GM18507 (cell line): ENCODE measurements around the gene B4GALT3.

Source experiments
- DNase-seq: peaks from one replicate; pipeline ENCODE4 v3.0.0; 2011; ENCODE audit warnings: low read depth; ENCODE audit not compliant: insufficient read length; ENCODE audit errors: extremely low spot score
- FAIRE-seq: peaks from 2 replicates; lab custom pipeline; 2011; peaks lifted over from hg19 to GRCh38; lab: Jason Lieb, UNC

The B4GALT3 gene

DNA sequence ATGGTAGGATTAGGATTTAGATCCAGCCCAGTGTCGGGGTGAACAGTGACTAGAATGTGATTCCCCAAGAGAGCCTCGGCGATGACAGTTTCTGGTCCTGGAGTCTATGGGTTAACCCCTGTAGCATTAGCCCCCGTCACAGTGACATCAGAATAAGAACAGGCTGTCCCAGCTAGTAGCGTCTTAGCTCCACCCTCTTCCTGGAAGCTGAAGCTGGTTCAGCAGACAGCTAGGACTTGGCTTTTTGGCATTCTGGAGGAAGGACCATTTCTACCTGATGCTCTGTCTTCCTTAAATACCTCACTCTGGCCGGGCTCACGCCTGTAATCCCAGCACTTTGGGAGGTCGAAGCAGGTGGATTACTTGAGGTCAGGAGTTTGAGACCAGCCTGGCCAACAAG lies 29.9 kb upstream of the B4GALT3 start:
- no peak for DNase-seq
- FAIRE-seq, result no peak

DNA sequence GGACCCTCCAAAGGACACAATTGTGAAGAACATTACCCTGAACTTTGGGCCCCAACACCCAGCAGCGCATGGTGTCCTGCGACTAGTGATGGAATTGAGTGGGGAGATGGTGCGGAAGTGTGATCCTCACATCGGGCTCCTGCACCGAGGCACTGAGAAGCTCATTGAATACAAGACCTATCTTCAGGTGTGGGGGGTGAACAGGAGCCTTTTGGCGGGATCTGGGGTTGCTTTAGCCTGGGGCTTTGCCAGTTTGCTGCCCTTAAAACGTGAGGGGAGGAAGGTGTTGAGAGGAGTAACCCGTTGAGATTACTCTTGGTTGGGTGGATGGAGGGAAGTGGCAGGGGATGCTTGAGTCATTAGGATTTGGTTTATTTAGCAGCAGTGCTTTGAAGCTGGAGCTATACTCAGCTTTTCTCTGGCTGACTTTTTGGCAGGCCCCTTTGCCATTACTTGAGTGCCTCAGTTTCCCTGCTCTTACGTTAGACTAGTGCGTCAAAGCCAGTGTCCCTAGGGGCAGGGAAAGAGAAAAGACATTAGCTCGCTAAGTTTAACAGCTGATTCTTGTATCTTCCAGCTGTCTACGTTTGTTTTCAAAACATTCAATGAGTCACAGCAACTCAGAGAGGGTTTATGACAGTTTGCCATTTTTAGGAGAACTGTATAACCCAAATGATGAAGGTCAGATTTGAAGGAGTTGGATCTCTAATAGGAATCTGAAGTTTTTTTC lies 29.3 kb upstream of the B4GALT3 start:
- FAIRE-seq (no peak), DNase-seq (no peak)

DNA sequence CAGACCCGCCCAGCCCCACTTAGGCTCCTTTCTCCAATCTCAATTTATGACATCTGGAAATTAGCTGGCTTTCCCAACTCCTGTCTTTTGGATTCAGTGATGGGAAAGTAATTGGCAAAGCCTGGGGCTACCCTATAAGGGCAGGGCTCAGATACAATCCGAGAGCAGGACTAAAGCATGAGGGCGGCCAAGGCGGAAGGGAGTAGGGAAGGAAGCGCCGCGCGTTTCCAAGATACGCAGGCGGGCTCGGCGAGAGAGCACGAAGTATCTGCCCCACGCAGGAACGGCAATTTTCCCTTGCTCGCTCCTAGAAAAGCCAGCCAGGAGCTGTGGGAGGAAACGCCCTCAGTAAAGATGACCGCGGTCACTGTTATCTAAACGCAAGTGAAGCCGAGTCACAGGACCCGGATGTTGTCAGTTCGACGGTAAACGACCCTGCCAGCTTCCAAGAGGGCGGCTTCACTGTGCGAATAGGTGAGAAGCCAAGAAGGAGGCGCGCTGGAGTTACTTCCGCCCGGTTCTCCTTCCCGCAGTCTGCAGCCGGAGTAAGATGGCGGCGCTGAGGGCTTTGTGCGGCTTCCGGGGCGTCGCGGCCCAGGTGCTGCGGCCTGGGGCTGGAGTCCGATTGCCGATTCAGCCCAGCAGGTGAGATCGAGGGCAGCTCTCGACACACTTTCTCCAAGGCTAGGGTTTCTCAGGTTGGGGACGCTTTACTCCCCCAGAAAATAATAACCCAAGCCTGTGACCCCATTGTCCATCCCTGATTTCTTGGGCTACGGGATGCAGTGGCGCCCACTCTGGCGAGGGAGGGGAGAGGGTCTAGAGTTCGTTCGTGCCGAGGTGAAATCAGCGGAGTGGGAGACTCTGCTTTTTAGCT lies 24.8 kb upstream of the B4GALT3 start, which contains the start of gene NDUFS2:
Gene NDUFS2 (plus strand): TSS at position 532 of the 877 bp plus-strand sequence. CDS start 19 bp downstream, at position 551.
- DNase-seq, result peak; percentile 90

DNA sequence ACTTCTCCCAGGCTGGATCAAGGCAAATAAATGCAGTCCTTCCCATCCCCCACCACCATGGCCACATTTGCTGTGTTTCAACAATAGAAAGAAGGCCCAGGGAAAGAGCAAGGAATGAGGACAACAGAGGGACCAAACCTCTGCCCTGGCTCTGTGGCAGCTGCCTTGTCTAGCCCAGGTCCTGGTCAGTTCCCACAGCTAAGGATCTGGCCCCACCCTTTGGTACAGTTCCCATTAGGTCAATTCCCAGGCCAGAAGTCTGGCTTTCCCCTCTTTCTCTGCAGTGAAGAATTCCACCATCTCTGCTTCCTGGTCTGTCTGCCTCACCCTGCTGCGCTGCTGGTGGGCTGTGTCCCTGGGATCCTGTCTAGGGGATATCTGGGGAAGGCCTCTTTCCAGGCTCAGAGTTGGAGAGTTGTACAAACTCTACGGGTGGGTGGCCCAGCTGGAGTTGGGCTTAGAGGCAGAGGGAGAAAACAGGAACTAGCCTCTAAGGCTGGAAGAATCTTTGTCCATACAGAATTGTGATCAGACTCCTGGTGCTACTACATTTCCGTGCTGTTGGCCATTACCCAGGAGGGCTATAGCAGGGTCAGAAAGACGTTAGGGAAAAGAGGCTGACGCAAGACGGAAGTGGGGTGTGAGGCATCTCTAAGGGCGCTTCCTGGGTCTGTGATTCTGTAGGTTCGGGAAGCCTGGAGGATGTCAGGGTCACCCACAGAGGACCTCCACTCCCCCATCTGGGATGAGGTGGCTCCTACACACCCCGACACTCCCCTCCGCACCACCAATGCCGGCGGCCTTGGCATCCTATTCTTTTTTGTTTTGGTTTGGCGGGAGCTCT lies 23.9 kb upstream of the B4GALT3 start:
- FAIRE-seq (no peak), DNase-seq (no peak)

More for the DNA sequence above, 24.8 kb upstream of the B4GALT3 start, which contains the start of gene NDUFS2:
- FAIRE-seq, result peak; percentile 97

DNA sequence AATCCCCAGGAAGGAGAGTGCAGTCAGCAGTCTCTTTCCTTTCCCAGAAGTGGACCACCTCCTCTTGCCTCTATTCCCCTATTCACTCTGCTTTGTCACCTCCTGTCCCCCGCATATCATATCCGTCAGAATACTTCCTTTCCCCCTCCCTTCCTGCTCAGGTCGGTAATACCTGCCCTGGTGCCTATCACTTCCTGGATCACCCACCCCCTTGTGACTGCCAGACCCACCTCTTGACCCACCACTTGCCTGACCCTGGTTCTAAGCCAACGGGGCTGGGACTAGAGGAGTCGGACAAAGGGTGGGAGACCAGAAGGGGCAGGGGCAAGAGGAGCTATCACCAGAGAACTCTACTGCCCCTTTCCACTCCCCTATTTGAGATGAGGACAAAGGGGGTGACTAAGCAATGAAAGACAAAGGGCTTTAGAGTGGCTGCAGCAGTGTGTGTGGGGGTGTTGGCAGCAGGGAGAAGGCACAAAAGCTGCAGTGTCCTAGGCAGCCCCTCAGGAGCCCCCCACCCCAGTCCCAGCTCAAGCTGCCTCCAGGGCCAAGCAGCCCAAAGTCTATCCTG lies 23.2 kb upstream of the B4GALT3 start:
- FAIRE-seq, result no peak
- no peak for DNase-seq

DNA sequence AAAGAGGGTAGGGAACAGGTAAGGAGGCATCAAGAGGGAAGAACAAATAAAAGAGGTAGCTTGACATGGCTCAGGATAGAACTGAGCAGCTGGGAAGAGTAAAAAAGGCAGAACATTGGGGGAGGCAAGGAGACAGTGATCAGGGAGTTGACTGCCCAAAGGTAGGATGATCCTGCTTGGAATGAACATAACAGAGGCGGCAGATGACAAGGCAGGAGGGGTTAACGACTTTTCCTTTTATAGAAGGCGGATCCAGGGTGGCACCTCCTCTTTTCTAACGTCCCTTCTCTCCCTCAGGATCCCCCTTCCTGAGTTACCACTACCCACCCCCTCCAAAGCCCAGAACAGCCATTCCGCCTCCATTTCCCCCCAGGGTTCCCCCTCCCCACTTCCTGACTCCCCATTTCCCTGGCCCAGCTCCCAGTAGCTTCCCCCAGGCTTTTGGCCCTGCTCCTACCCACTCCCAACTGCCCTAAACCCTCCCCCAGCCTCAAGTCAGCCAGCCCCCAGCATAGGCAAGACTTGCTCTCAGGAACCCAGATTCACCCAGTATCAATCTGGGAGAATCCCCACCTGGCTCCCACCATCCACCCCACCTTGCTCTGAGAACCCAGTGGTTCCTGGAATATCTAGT lies 22.3 kb upstream of the B4GALT3 start:
- FAIRE-seq (no peak), DNase-seq (no peak)

DNA sequence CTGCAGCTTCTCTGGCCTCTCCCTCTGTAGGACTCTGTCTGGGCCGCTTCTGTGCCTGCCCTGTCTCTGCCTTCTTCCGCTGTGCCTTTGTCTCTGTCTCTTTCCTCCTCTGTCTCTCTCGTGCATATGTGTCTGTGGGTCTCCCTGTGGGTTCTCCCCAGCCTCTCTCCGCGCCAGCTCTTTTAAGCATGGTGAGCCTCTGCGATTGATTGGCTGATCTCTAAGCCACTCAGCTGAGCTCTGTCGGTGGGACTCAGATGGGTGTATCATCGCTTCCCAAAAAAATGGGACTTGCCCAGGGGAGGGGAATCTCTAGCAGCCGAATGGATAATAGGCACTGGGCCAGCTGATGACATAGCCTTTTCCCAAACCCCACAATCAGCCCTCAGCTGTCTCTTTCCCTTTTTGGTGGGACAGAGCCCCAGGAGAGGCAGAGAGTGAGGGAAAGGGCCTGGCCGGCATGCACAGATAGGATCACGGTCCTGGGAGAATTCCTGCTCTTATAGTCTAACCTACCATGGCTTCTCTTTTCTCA lies 21.7 kb upstream of the B4GALT3 start, which contains the start of gene ADAMTS4:
Gene ADAMTS4 (minus strand): TSS at position 158 of the 535 bp plus-strand sequence. CDS start 427 bp downstream, outside the sequence.
- FAIRE-seq (no peak), DNase-seq (no peak)

DNA sequence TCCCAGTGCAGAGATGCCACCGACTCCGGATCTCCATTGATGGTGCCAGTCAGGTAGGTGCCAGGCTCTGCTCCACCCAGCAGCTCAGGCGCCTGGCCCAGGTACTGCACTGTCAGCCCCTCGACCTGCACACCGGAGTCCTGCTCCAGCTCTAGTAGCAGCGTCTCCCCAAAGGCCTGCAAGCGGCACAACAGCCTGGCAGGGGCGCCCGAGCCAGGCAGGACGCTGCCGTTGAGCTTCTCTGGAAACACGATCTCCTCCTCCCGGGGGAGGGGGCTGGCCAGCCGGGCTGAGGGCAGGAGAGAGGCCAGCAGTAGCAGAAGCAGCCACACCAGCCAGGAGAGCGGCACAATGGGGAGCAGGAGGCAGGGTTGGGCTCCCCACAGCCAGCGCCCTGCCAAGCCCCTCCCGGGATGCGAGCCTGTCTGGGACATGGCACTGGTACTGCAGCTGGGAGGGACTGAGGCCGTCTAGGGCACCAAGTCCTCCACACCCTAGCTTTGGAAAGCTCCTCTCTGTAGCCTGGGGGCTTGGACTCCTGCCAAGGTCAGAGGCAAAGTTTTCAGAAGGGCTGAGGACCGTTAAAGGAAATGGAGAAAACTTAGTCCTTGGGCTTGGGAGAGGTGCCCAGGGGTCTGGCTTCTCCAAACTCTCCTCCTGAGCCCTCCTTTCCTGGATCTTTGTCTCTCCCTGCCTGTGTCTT lies 21.0 kb upstream of the B4GALT3 start:
- no peak for DNase-seq

DNA sequence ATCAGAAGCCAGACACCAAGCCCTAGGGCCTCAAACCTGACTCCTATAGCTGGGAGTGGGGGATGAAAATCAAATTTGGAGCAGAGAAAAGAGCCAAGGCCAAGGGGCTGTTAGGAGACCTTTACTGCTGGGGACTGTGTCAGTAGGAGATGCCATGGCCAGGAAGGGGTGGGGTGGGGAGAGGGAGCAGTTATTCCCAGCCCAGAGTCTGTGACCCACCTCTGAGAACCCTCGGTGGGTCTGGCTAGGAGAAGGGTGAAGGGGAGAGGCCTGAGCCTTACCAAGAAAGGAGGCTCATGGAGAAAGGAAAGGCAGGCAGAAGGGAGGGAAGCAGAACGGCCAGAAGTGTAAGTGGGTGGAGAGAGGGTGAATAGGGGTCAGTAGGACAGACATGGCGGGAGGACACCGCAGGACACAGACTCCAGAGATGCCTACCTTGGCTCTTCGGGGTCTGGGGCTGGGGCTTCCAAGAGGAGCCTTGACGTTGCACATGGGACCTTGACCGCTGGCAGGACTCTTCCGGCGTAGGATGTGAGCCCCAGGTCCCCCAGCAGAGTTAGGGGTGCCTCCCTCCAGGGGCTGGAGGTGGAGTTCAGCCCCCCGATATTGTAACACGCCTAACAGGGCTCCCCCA lies 20.4 kb upstream of the B4GALT3 start:
- FAIRE-seq (no peak), DNase-seq (no peak)

More for the DNA sequence above, 21.0 kb upstream of the B4GALT3 start:
- FAIRE-seq, result no peak

DNA sequence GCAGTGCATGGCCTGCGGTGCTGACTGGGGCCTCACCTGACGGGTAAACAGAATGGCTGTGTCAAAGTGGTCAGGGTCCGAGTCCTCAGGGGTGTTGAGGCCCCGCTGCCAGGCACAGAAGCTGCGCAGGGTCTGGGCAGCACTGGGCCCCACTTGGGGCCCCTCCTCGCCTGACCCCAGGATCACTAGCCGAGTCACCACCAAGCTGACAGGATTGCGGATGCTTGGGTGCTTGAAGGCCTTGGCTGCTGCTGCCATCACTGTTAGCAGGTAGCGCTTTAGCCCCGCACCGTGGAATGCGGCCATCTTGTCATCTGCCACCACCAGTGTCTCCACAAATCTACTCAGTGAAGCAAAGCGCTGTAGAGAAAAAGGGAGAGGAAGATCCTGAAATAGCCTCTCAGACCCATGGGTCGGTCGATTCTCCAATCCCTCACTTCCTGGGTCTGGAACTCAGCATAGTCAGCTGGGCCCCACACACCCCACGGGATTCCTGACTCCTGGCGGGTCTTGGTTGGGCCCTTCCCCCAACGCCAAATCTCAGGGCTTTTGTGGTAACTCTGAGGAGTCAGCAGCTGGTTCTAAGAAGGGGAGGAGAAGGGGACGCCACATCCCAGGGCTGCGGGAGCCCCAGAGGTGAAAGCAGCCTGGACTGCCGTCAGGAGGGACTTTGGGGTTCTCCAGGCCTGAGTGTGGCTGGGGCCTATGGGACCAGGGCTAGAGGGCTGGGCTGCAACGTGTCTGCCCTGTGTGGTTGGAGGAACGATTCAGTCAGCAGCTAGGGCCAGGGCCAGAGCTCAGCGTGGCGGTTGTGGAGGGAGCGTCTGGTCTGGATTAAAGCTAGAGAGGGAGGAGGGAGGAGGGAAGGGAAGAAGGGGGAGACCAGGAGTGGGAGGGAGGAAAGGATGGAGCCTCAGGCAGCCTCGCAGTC lies 19.5 kb upstream of the B4GALT3 start:
- no peak for FAIRE-seq

DNA sequence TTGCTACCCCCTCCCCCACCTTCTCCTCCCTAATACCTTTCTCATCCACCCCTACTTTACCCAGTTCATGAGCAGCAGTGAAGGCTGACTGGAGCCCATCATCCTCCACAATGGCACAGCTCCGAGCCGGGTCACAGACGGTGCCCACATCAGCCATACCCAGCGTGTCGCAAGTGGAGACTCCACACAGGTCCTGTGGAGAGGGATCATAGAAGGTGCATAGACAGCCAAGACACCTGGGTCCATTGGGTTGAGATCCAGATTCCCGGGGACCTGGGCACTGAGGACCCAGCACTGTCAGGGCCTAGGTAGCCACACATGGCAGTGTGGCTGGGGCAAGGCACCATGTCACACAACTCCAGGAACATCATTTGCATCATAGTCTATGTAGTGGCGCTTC lies 18.8 kb upstream of the B4GALT3 start:
- FAIRE-seq (no peak), DNase-seq (no peak)

More for the DNA sequence above, 19.5 kb upstream of the B4GALT3 start:
- DNase-seq, result no peak

DNA sequence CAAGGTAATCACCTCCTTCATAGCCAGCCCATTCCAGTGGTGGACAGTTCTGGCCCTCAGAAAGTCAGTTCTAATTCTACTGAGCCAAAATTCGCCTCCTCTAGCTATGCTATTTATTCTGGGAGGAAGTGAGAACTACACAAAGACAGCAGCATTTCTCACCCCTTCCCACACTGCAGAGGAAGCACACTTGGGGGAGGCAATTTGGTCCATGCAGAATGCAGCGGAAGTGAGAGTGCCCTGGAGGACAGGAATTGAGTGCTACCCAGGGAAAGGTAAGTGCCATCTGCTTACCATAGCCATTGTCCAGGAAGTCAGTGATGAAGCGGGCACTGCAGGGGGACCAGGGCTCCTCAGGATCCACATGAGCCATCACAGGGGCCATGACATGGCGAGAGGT lies 17.9 kb upstream of the B4GALT3 start:
- DNase-seq (no peak), FAIRE-seq (peak; percentile 86)

DNA sequence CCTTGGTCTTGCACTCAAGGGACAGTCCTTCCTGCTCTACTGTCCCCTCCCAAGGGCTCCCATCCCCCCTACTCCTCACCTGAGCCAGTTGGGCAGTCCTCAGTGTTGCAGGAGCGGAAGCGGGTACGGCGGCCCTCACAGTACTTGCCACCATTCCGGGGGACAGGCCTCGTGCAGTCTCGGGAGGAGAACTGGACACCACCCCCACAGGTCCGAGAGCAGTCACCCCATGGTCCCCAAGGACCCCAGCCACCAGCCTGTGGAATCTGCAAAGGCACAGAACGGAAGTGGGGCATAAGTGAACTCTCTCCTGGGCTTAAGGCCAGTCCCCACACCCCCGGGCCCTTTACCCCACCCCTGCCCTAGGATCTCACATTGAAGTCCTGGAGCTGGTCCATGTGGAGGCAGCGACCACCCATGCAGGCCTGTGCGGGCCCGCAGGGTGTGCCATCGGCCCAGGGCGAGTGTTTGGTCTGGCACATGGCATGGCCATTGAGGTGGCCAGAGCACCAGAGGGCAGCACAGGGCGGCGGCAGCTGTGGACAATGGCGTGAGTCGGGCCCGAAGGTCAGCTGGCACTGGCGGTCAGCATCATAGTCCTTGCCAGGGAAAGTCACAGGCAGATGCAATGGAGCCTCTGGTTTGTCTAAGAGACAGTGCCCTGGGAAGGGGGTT lies 16.4 kb upstream of the B4GALT3 start:
- FAIRE-seq, result no peak
- no peak for DNase-seq

DNA sequence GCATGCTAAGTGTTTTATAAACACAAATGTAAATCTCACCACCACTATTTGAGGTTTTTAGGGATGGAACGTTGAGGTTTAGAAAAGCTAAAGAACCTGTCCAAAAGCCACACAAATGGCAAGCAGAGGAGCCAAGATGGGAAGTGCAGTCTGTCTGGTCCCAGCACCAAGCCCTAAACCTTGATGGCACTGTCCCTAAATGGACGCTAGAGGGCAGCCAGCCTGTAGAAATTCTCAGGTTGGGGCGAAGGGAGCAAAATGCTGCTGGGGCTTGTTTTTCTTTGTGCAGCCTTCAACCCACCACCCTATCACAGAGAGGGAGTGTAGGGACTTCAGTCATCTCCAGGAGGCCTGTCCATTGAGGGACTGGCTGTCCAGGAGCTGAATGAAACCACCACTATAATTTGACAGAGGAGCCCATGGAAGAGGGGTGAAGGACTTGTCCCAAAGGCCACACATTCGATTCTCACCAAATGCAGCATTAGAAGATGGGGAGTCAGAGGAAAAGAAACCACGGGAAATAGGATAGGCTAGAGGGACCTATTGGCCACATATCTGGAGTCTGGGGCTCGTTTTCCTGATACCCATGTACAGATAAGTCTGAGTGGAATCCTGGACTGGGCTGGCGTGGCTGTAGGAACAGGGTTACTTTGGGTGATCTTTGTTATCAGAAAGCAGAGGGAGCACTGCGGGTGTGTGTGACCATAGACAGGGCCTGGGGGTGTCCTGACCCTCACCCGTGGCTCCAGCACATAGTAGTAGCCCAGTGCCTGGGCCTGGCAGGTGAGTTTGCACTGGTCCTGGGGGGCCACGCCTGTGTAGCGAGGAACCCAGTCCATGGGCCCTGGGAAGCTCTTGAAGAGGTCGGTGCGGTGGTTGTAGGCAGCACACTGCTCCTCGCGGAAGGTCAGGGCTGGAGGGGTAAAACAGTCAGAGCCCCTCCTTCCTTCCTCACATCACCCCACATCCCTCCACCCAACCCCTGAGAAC lies 15.5 kb upstream of the B4GALT3 start:
- no peak for DNase-seq
- FAIRE-seq, result peak; percentile 90

DNA sequence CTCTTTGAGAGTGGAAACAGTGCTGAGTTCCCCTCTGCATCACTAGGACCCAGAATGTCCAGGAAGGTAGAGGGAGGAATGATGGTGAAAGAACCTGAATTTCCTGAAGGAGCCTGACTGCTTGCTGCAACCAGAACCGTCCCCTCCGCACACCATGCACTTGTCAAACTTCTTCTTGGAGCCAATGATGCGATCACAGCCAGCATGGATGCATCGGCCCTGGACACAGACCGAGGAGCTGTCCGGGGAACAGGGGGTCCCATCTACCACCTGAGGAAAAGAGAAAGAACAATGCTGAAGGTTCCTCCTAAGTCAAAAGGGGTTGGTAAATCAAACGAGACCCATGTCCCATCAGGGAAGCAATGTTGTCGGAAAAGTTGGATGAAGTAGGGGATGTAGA lies 14.7 kb upstream of the B4GALT3 start:
- DNase-seq, result no peak
- FAIRE-seq, result no peak
